ENCODE results near the gene OR6S1.
"Not testable (repeated sequence)": the region's sequence is repeated elsewhere in the genome, so short reads cannot be mapped to it uniquely, and the experiment has no call there.

The OR6S1 gene

GRCh38 chr14:20655851-20656250 lies 14.4 kb upstream of the OR6S1 start:
- H3K4me3 ChIP-seq (ENCODE audit: low read depth, low read length) = no peak overlapping the region
- TF ChIP-seq POLR2A (IDR thresholded peaks at IDR 0.05; ENCODE audit: extremely low read depth, insufficient read length) (no peak), MAX (IDR thresholded peaks at IDR 0.05; ENCODE audit: low read depth, low read length) (no peak), MYC (IDR thresholded peaks at IDR 0.05; ENCODE audit: low read depth, low read length) (no peak), CTCF (IDR thresholded peaks at IDR 0.05; ENCODE audit: low read depth, low read length) (no peak)
- DNase-seq (ENCODE audit: low read depth) = no peak

GRCh38 chr14:20652996-20653975 lies 11.8 kb upstream of the OR6S1 start:
- H3K4me3 ChIP-seq (ENCODE audit: low read depth, low read length) = no peak overlapping the region
- no peak for TF ChIP-seq MAX (IDR thresholded peaks at IDR 0.05; ENCODE audit: low read depth, low read length)
- TF ChIP-seq POLR2A (IDR thresholded peaks at IDR 0.05; ENCODE audit: extremely low read depth, insufficient read length) = no peak
- no peak for TF ChIP-seq CTCF (IDR thresholded peaks at IDR 0.05; ENCODE audit: low read depth, low read length)
- TF ChIP-seq MYC (IDR thresholded peaks at IDR 0.05; ENCODE audit: low read depth, low read length) = no peak
- peak; percentile 20 for DNase-seq (ENCODE audit: low read depth)

- no peak overlapping the region for H3K4me3 ChIP-seq (ENCODE audit: low read depth, low read length)
- no peak for TF ChIP-seq POLR2A (IDR thresholded peaks at IDR 0.05; ENCODE audit: extremely low read depth, insufficient read length)
- no peak for TF ChIP-seq MYC (IDR thresholded peaks at IDR 0.05; ENCODE audit: low read depth, low read length)
- no peak for TF ChIP-seq CTCF (IDR thresholded peaks at IDR 0.05; ENCODE audit: low read depth, low read length)
- TF ChIP-seq MAX (IDR thresholded peaks at IDR 0.05; ENCODE audit: low read depth, low read length) = no peak
- DNase-seq (ENCODE audit: low read depth) = no peak
These were observed 4.0 kb upstream of the OR6S1 start for GRCh38 chr14:20645481-20645880.

- H3K4me3 ChIP-seq (ENCODE audit: low read depth, low read length) = no peak overlapping the region
- TF ChIP-seq MYC (IDR thresholded peaks at IDR 0.05; ENCODE audit: low read depth, low read length) = no peak
- no peak for TF ChIP-seq POLR2A (IDR thresholded peaks at IDR 0.05; ENCODE audit: extremely low read depth, insufficient read length)
- no peak for TF ChIP-seq CTCF (IDR thresholded peaks at IDR 0.05; ENCODE audit: low read depth, low read length)
- DNase-seq (ENCODE audit: low read depth) = no peak
These were observed 3.0 kb upstream of the OR6S1 start for GRCh38 chr14:20644520-20644919.

GRCh38 chr14:20642755-20643154 lies 1.3 kb upstream of the OR6S1 start:
- not testable (repeated sequence) for H3K4me3 ChIP-seq (ENCODE audit: low read depth, low read length); DNase-seq (ENCODE audit: low read depth)

- no peak overlapping the region for H3K4me3 ChIP-seq (ENCODE audit: low read depth, low read length)
- no peak for TF ChIP-seq CTCF (IDR thresholded peaks at IDR 0.05; ENCODE audit: low read depth, low read length)
- TF ChIP-seq MAX (IDR thresholded peaks at IDR 0.05; ENCODE audit: low read depth, low read length) = no peak
- no peak for TF ChIP-seq MYC (IDR thresholded peaks at IDR 0.05; ENCODE audit: low read depth, low read length)
- no peak for DNase-seq (ENCODE audit: low read depth)
These were observed 691 bp upstream of the OR6S1 start for GRCh38 chr14:20642182-20642581.

Data from NB4 (cell line).